GM12891 (cell line): ENCODE results near the gene GRIK2.

Source experiments
- POLR2A ChIP-seq: IDR thresholded peaks from 2 replicates; pipeline ENCODE4 v1.6.1; 2011; ENCODE audit warnings: low read depth, low read length, control low read depth
- SPI1 ChIP-seq: IDR thresholded peaks from 2 replicates; pipeline ENCODE4 v1.6.1; 2011; ENCODE audit warnings: low read depth, low read length, control low read depth

- TF ChIP-seq SPI1 (no peak), POLR2A (no peak)
Observed at GRCh38 chr6:102022803-102023202, 629.3 kb downstream of the GRIK2 start.
